ENCODE measurements around the gene BTN2A1. TPM values are rescaled to one million over a fixed set of nuclear protein-coding genes. Genes with fewer than 3 reads are reported as not detected.
"Not testable (repeated sequence)": the region's sequence is repeated elsewhere in the genome, so short reads cannot be mapped to it uniquely, and the experiment has no call there.

BTN2A1 gene
- total RNA-seq, 1 donor from 2014 or later: 41.6 TPM

GRCh38 chr6:26412954-26413353 lies 44.8 kb upstream of the BTN2A1 start:
- Mint-ChIP-seq H3K4me1 (ENCODE audit: low read depth, unreplicated experiment) (no peaks in the 10 kb centered on the region), H3K27me3 (ENCODE audit: unreplicated experiment) (peaks cover 2% of the 10 kb centered on the region)
- TF ChIP-seq CTCF (IDR thresholded peaks at IDR 0.05; ENCODE audit: partially characterized antibody, unreplicated experiment): no peak

GRCh38 chr6:26414281-26414680 lies 43.5 kb upstream of the BTN2A1 start:
- no peak for TF ChIP-seq CTCF (IDR thresholded peaks at IDR 0.05; ENCODE audit: partially characterized antibody, unreplicated experiment)
- H3K27me3 Mint-ChIP-seq (ENCODE audit: unreplicated experiment): peaks cover 2% of the 10 kb centered on the region
- H3K27ac Mint-ChIP-seq (ENCODE audit: unreplicated experiment): no peak overlapping the region
- H3K4me1 Mint-ChIP-seq (ENCODE audit: low read depth, unreplicated experiment): no peaks in the 10 kb centered on the region
- no peak overlapping the region for H3K4me3 Mint-ChIP-seq (ENCODE audit: unreplicated experiment)
- peaks cover 1% of the 10 kb centered on the region for H3K9me3 Mint-ChIP-seq (ENCODE audit: unreplicated experiment)
- no peak for DNase-seq
- peaks cover 13% of the 10 kb centered on the region for H3K36me3 Mint-ChIP-seq (ENCODE audit: unreplicated experiment)

More at GRCh38 chr6:26412954-26413353, 44.8 kb upstream of the BTN2A1 start:
- Mint-ChIP-seq H3K9me3 (ENCODE audit: unreplicated experiment) (peaks cover 1% of the 10 kb centered on the region), H3K36me3 (ENCODE audit: unreplicated experiment) (peaks cover 7% of the 10 kb centered on the region), H3K27ac (ENCODE audit: unreplicated experiment) (no peak overlapping the region), H3K4me3 (ENCODE audit: unreplicated experiment) (no peak overlapping the region)
- no peak for DNase-seq

- DNase-seq: no peak
- Mint-ChIP-seq H3K27me3 (ENCODE audit: unreplicated experiment) (peaks cover 2% of the 10 kb centered on the region), H3K36me3 (ENCODE audit: unreplicated experiment) (peaks cover 13% of the 10 kb centered on the region), H3K9me3 (ENCODE audit: unreplicated experiment) (peaks cover 1% of the 10 kb centered on the region), H3K27ac (ENCODE audit: unreplicated experiment) (no peak overlapping the region), H3K4me1 (ENCODE audit: low read depth, unreplicated experiment) (no peaks in the 10 kb centered on the region), H3K4me3 (ENCODE audit: unreplicated experiment) (no peak overlapping the region)
- no peak for TF ChIP-seq CTCF (IDR thresholded peaks at IDR 0.05; ENCODE audit: partially characterized antibody, unreplicated experiment)
Observed at GRCh38 chr6:26415036-26415614, 42.6 kb upstream of the BTN2A1 start.

- Mint-ChIP-seq H3K4me3 (ENCODE audit: unreplicated experiment) (no peak overlapping the region), H3K27me3 (ENCODE audit: unreplicated experiment) (peaks cover 2% of the 10 kb centered on the region), H3K27ac (ENCODE audit: unreplicated experiment) (no peak overlapping the region), H3K9me3 (ENCODE audit: unreplicated experiment) (peaks cover 1% of the 10 kb centered on the region), H3K36me3 (ENCODE audit: unreplicated experiment) (peaks cover 13% of the 10 kb centered on the region), H3K4me1 (ENCODE audit: low read depth, unreplicated experiment) (no peaks in the 10 kb centered on the region)
- TF ChIP-seq CTCF (IDR thresholded peaks at IDR 0.05; ENCODE audit: partially characterized antibody, unreplicated experiment): no peak
- no peak for DNase-seq
Observed at GRCh38 chr6:26415791-26416190, 42.0 kb upstream of the BTN2A1 start.

GRCh38 chr6:26416288-26416687 lies 41.5 kb upstream of the BTN2A1 start:
- Mint-ChIP-seq H3K27me3 (ENCODE audit: unreplicated experiment) (peaks cover 2% of the 10 kb centered on the region), H3K9me3 (ENCODE audit: unreplicated experiment) (peaks cover 1% of the 10 kb centered on the region), H3K36me3 (ENCODE audit: unreplicated experiment) (peaks cover 13% of the 10 kb centered on the region), H3K4me3 (ENCODE audit: unreplicated experiment) (no peak overlapping the region), H3K4me1 (ENCODE audit: low read depth, unreplicated experiment) (no peaks in the 10 kb centered on the region), H3K27ac (ENCODE audit: unreplicated experiment) (no peak overlapping the region)
- DNase-seq: no peak
- no peak for TF ChIP-seq CTCF (IDR thresholded peaks at IDR 0.05; ENCODE audit: partially characterized antibody, unreplicated experiment)

GRCh38 chr6:26418077-26418476 lies 39.7 kb upstream of the BTN2A1 start:
- not testable (repeated sequence) for H3K27ac Mint-ChIP-seq (ENCODE audit: unreplicated experiment); H3K9me3 Mint-ChIP-seq (ENCODE audit: unreplicated experiment); H3K4me3 Mint-ChIP-seq (ENCODE audit: unreplicated experiment); H3K27me3 Mint-ChIP-seq (ENCODE audit: unreplicated experiment); DNase-seq; H3K4me1 Mint-ChIP-seq (ENCODE audit: low read depth, unreplicated experiment)
- H3K36me3 Mint-ChIP-seq (ENCODE audit: unreplicated experiment): peaks cover 13% of the 10 kb centered on the region

- not testable (repeated sequence) for DNase-seq; H3K4me1 Mint-ChIP-seq (ENCODE audit: low read depth, unreplicated experiment); H3K27ac Mint-ChIP-seq (ENCODE audit: unreplicated experiment); H3K9me3 Mint-ChIP-seq (ENCODE audit: unreplicated experiment); H3K27me3 Mint-ChIP-seq (ENCODE audit: unreplicated experiment); H3K4me3 Mint-ChIP-seq (ENCODE audit: unreplicated experiment)
- peaks cover 13% of the 10 kb centered on the region for H3K36me3 Mint-ChIP-seq (ENCODE audit: unreplicated experiment)
Observed at GRCh38 chr6:26418795-26419194, 39.0 kb upstream of the BTN2A1 start.

Measured in glutamatergic neuron (in vitro differentiated cells).